Dermis blood vessel endothelial cell (primary cell): ENCODE results near the gene PERM1. TPM values are rescaled to one million over a fixed set of nuclear protein-coding genes. Genes with fewer than 3 reads are reported as not detected.
"Not testable (repeated sequence)": the region's sequence is repeated elsewhere in the genome, so short reads cannot be mapped to it uniquely, and the experiment has no call there.

ENCODE experiments used
- DNase-seq: peaks from one replicate; pipeline ENCODE4 v3.0.0; 2010
- total RNA-seq: library from RNA; depleted of rRNA; stranded (reverse); fragments of >200 nt; gene quantifications from 2 replicates; pipeline ENCODE4 v1.2.3, GENCODE V29; 2014

Gene PERM1
- total RNA-seq, 1 donor from 2014 or later = not detected

DNA sequence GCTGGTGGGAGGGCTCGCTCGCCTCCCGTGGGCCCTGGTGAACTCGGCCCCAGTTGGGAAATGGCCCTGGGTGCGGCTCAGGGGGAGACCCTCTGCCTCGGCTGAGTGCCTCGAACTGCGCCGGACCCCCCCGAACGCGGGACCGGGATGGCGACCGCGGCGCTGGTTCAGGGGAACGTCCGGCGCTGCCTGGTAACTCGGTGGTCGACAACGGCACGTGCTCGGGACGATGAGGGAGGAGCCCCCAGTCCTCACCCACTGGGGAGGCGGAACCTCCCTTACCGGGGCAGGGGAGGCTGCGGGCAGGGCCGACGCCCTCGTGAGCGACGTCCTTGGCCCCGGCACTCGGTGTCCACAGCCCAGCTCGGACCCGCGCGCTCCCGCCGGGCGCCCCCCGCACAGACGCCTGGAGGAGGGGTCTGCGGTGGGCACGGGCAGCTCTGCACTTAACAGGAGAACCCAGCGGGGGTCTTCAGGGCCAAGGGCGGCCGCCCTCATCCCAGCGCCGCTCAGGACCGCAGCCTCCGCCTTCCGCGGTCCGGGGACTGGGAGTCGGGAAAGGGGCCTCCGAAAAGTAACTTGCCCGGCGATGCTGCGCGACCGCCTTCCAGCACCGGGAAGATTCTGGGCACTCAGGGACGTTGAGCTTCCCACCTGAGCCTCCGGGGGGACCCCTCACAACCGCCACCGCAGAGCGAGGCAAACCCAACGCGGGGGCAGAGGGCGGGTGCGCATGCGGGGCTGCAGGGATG lies 16.3 kb upstream of the PERM1 start:
- DNase-seq = no peak

DNA sequence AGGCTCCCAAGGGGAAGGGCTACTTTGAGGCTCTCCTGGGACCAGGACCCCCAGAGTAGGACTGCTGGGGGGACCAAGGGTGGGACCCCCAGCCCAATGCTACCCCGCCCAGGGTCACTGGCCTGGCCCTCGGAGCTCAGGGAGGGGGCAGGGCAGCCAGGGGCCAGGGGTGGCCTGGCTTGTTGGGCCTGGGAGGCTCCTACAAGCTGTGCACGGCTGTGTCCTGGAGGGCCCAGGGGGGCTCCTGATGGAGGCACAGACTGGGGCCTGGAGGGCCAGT lies 15.8 kb upstream of the PERM1 start:
- no peak for DNase-seq

DNA sequence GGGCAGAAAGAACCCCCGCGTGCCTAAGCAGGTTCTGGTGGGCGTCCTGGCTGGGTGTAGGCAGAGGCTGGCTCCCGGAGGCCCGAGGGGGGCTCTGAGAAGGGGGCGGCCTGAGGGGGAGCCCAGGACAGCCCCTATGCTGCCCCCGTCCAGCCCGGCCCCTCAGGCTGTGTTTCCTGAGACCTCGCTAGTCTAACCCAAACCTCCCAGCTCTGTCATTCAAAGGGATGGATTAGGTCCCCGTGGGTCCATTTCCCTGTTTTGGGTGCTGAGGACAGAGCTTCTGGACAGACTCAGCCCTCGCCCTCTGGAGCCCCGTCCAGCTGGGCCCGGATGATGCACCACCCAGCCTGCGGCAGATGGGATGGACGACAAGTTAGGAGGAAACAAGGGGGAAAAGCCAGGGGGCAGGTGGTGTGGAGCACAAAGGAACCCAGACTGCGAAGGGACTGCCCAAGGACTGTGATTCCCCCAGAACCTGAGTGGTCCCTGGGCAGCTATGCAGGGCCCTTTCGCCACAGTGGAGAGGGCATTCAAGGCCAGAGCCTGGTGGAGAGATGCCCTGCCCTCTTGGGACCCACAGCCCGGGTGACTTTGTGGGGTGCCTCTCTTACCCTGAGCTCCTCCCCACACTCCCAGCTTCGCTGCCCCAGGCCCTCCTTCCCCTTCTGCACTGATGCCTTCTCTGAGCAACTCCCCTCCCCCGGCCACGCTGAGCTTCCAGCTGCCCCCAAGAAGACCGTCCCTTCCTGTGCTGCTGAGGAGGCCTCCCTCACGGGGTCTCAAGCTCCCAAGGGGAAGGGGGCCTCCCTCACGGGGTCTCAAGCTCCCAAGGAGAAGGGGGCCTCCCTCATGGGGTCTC lies 15.2 kb upstream of the PERM1 start:
- no peak for DNase-seq

DNA sequence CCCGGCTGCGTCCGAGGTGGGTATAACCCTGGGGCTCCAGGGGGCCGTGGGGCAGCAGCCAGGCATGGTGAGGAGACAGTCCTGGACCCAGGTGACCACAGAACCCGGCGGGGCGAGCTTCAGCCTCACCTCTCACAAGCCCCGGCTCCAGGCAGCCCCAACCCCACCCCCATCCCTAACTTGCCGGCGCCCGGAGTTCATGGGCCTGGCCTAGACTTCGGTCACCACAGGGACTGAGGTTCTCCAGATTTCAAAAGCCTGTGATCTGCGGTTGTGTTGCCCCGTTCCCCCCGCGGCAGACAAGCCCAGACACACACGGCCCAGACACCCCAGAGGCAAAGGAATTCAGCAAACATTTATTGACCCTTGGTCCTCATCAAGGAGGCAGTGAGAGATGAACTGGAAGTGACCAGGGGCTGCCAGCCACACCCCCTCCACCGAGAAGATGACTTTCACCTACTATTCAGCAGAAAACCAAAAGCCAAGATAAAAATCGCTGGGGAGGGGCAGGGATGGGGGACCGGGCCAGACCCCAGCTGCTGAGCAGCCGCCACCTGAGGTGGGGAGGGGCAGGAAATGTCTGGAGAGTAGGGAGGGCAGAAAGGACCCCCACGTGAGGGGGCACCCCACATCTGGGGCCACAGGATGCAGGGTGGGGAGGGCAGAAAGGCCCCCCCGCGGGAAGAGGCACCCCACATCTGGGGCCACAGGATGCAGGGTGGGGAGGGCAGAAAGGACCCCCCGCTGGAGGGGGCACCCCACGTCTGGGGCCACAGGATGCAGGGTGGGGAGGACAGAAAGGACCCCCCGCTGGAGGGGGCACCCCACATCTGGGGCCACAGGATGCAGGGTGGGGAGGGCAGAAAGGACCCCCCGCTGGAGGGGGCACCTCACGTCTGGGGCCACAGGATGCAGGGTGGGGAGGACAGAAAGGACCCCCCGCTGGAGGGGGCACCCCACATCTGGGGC lies 14.1 kb upstream of the PERM1 start:
- DNase-seq = no peak

DNA sequence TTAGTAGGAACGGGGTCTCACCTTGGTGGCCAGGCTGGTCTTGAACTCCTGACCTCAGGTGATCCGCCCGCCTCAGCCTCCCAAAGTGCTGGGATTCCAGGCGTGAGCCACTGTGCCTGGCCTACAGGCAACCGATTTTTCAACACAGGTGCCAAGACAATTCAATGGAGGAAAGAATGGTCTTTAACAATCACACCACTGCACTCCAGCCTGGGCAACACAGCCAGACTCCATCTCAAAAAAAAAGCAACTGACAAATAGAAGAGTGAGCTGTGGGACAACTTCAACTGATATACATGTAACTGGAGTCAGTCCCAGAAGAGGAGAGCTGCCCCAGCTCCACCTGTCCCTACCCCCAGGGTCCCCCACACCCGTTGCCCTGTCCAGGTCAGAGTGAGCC lies 12.7 kb upstream of the PERM1 start:
- not testable (repeated sequence) for DNase-seq

DNA sequence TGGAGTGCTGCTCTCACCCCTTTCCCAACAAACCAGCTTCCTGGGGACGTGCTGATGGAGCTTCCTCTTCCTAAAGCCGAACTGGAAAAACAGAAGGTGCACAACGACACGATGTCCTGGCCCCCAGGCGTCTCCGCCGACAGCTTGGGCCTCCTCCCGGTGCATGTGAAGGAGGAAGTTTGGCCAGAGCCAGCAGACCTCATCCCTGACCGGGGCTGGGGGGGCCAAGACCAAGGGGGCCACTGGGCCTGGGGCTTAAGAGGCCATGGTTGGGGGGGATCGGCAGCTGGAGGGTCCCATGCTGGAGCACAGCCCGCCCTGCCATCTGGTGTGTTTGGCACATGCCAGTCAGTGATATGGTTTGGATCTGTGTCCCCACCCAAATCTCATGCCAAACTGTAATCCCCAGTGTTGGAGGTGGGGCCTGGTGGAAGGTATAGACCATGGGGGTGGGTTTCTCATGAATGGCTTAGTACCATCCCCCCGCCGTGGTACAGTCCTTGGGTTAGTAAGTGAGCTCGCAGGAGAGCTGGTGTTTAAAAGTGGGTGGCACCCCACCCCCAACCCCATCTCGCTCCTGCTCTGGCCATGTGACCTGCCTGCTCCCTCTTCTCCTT lies 11.6 kb upstream of the PERM1 start:
- no peak for DNase-seq

DNA sequence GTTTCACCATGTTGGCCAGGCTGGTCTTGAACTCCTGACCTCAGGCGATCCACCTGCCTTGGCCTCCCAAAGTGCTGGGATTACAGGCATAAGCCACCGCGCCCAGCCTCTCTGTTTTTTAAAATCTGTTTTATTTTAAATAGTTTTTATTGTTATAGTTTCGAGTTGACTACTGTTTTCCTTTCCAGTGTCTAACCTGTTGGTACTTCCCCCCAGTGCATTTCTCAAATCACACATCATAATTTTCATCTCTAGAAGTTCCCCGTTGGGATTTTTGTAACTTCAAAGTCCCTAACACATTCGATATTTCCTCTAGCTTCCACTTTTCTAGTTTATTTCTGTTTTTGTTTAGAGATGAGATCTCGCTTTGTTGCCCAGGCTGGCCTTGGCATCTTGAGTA lies 10.5 kb upstream of the PERM1 start:
- DNase-seq = no peak

DNA sequence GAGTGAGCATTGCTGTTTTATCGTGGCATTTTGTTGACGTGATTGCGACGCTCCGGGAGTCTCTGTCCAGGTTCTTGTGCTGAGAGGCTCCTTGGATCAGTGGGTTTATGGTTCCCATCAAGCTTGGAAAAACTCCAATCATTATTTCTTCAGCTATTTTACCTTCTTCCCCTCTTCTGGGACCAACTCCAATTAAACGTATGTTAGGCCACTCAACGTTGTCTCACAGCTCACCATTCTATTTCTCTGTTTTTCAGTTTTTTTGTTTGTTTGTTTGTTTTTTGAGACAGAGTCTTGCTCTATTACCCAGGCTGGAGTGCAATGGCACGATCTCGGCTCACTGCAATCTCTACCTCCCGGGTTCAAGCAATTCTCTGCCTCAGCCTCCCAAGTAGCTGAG lies 10.0 kb upstream of the PERM1 start:
- DNase-seq = no peak

DNA sequence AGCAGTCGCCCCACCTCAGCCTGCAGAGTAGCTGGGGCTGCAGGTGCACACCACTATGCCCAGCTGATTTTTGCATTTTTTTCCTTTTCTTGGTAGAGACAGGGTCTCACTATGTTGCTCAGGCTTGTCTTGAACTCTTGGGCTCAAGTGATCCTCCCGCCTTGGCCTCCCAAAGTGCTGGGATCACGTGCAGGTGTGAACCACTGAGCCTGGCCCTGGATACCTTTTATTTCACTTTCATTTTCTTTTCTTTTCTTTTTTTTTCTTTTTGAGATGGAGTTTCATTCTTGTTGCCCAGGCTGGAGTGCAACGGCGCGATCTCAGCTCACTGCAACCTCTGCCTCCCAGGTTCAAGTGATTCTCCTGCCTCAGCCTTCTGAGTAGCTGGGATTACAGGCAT lies 9.4 kb upstream of the PERM1 start:
- not testable (repeated sequence) for DNase-seq

DNA sequence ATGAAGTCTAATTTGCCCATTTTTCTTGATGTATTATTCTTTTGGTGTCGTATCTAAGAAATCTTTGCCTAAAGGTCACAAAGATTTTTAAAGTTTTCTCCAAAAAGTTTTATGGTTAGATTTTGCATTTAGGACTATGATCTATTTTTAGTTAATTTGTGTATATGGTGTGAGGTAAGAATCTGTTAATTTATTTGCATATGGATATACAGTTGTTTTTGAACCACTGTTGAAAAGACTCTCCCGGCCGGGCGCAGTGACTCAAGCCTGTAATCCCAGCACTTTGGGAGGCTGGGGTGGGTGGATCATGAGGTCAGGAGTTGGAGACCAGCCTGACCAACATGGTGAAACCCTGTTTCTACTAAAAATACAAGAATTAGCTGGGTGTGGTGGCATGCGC lies 6.2 kb upstream of the PERM1 start:
- DNase-seq = not testable (repeated sequence)

DNA sequence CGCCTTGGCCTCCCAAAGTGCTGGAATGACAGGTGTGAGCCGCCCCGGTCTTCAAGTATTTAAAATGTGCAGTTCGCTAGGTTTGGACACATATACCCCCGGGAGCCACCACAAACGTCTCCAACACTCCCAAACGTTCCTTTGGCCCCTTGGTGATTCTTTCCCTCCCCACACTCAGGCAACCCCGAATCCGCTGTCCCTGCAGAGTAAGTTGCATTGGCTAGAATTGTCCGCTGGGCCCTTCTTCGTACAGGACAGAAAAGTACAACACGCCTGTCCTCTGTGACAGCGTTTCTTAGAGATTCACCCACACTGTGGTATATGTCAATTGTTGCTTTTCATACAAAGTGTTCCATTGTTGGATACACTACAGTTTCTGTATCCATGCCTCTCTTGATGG lies 3.2 kb upstream of the PERM1 start:
- DNase-seq = no peak

DNA sequence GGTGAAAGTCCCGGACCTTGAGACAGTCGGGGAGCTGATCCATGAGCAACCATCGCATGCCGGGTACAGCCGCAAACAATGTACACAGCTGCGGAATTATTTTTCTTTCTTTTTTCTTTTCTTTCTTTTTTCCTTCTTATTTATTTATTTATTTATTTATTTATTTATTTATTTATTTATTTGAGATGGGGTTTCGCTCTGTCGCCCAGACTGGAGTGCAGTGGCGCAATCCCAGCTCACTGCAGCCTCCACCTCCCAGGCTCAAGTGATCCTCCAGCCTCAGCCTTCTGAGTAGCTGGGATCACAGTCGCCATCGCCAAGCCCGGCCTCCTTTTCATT lies 2.6 kb upstream of the PERM1 start:
- no peak for DNase-seq

DNA sequence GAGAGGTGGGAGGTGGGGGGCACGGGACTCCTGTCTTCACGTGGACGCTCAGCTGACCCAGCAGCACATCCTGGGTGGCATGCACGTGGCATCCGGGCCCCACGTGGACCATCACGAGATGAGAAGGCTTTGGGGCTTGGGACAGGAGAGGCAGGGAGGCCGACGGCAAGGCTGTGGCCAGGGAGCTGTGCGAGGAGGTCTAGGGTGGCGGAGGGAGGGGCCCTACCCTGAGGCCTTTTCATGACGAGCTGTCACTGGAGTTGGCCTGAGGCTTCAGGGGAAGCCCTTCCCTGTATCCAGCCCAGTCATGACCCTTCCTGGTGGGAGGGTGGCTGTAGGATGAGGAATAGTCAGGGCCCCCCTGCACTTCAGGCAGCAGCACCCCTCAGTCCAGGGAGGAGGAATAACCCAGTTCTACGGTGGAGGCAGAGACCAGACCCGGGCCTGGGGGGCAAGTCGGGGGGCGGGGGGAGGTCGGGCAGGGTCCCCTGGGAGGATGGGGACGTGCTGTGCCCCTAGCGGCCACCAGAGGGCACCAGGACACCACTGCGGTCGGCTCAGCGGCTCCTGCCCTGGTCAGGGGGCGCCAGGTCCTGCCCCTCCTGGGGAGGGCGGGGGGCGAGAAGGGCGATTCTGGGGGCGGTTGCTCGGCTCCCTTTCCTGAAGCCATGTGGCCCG lies 2.0 kb upstream of the PERM1 start:
- DNase-seq = peak; percentile 55

DNA sequence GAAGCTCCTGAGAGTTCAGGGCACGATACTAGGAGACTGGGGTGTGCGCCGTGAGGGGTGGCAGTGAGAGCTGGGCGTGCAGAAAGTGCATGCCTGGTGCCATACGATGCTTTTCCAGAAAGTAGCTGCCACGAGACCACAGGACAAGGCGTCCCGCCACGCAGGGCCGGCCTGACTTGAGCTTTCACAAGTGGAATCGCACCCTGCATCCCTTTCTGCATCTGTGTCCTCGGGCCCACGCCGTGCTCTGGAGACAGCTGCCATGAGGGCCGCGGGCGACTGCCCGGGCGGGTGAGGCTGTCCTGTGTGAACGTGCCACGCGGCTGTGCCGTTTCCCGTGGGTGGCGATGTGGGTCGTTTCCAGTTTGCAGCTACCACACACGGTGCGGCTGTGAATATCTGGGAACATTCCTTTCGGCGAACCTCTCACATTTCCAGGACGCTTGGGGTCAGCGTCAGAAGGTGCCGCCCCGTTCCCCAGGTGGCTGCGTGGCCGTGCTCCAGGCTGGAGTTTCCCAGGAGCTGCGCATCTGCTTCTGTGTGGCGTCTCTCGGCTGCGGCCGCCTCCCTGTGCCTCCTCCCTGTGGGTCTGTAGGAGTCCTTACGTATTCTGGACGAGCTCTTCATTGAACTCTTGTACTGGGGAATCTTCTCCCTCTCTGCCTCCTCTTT lies 1.0 kb upstream of the PERM1 start:
- DNase-seq = no peak

DNA sequence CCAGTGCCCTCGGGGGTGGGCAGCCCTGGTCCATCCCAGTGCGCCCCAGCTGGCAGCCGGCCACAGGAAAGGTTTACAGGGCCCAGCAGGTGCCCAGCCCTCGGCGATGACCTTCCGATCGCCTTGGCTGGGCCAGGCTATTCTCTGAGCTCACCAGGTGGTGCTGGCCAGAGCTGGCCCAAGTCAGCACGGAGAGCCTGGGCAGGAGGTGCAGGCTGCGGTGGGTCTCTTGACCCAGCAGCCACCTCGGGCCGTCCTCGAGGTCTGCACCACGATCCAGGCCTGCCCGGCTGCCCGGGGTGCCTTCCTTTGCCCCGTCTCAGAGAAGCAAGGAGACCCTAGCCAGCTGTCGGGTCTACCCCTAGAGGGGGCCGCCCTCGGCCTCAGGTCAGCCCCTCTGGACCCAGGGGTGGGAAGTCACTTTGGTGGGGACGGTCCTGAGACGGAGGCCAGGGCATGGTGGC lies 370 bp downstream of the PERM1 start:
- DNase-seq = no peak

DNA sequence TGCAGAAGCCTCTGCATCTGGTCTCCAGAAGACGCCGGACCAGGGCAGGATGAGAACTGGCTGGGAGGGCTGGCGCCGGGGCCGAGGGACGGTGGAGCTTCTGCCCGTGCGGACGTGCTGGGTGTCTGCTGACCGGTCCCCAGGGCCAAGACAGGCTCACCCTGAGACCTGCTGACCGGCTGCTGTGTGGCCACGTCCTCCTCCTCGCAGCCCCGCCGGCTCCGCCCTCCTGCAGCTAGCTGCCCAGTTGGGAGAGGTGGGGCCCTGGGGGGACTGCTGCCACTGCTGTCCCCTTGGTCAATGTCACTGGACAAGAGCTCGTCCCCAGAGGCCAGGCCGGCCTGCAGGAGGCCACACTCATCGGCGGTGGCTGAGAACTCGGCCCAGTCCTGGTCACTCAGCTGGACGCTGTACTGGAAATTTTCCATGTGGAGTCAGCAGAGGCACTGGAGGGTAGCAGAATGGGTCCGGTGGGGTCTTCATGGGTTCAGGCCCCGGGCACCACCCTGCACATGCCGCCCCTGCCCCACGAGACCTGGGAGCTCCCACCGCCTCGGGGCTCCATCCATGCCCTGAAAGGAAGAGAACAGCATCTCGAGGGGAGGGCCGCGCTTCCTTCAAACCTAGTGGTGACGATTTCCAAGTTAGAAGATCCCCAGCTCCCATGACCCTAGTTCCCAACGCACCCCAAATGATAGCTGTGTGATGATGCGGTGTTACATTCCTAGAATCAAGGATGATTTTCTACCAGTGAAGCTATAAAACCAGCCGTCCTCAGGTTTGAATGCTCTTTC lies 1.1 kb downstream of the PERM1 start:
- no peak for DNase-seq

DNA sequence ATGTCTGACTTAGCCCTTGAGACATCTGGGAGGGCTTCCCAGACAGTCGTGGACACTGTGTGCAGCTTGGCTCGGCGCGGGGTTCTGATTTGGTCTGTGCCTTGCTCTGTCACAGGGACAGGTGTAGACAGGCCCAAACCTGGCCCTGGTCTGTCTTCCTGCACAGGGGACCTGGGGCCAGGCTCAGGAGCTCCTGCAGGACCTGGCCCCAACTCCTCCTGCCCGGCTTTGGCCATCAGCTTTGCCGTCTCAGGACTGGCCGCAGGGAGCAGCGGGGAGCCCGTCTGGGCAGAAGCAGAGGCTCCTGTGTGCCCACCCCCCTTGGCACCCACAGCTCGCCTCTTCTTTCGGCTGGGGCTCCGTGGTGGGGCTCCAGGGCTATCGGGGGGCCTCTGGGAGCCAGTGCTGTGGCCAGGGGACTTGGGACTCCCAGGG lies 1.7 kb downstream of the PERM1 start:
- no peak for DNase-seq

DNA sequence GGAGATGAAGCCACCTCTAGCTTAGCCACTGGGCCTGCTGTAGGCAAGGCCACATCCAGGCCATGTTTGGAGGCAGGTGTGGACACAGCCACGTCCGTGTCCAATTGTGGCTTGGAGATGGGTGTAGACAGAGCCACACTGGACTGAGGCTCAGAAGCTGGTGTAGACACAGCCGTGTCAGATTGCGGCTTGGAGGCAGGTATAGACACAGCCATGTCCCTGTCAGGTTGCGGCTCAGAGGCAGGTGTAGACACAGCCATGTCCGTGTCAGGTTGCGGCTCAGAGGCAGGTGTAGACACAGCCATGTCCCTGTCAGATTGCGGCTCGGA lies 2.2 kb downstream of the PERM1 start:
- DNase-seq = no peak

DNA sequence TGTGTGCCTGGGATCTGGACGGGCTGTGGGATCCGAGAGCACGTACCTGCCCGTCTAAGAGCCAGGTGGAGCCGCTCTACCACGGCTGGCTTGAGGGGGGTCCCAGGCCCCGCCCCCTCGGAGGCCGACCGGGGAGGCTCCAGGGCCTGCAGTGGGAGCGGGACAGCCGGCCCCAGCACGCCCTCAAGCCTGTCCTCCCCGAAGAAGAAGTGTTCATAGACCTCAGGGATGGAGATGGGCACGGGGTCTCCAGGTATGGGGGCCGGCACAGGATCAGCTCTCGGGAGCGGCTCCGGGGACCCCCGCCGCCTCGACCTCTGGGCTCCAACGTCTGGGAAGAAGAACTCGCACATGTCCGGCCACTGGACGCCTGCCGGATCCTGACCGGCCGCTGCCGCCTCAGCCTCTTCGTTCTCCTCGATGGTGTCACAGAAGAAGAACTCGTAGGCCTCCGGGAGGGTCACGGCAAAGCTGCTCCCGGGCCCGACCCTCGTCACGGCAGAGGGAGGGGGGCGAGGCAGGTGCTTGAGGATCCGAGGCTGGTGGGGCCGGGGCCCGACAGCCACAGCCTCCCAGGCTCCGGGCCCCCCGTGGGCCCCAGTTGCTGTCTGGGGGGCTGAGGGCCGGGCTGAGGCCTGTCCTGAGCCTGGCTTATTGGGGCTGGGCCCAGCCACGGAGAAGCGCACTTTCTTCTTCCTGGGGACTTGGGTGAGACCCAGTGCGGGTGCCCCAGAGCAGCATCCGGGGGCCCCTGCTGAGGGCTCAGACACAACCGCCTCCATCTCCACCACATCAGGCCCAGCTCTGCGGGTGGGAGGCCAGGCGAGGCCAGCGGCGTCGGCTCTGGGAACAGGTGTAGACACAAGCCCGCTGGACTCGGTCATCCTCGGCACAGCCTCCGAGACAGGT lies 2.8 kb downstream of the PERM1 start:
- DNase-seq = no peak
